HG02840 (cell line): ENCODE measurements around the gene MRPL28.
"Not testable (repeated sequence)": the region's sequence is repeated elsewhere in the genome, so short reads cannot be mapped to it uniquely, and the experiment has no call there.

Experiments
- ATAC-seq: cut with Tn5 transposase; IDR thresholded peaks from one replicate; pipeline ENCODE4 v1.9.1; 2021; ENCODE audit warnings: mild to moderate bottlenecking, moderate library complexity, moderate number of reproducible peaks; ENCODE audit not compliant: unreplicated experiment, low FRiP score

MRPL28 gene

GRCh38 chr16:362702-362999 lies 7.7 kb downstream of the MRPL28 start:
- not testable (repeated sequence) for ATAC-seq

GRCh38 chr16:361872-362701 lies 8.3 kb downstream of the MRPL28 start:
- no peak for ATAC-seq

- no peak for ATAC-seq
Measured at GRCh38 chr16:361341-361871, 8.9 kb downstream of the MRPL28 start.

- ATAC-seq: no peak
Measured at GRCh38 chr16:360698-361336, 9.5 kb downstream of the MRPL28 start.

- ATAC-seq: no peak
Measured at GRCh38 chr16:359871-360697, 10.3 kb downstream of the MRPL28 start.

GRCh38 chr16:359067-359763 lies 11.1 kb downstream of the MRPL28 start:
- ATAC-seq: no peak

- no peak for ATAC-seq
Measured at GRCh38 chr16:356741-357140, 13.6 kb downstream of the MRPL28 start.

- no peak for ATAC-seq
Measured at GRCh38 chr16:354971-355461, 15.3 kb downstream of the MRPL28 start.

- no peak for ATAC-seq
Measured at GRCh38 chr16:354291-354881, 16.0 kb downstream of the MRPL28 start.

GRCh38 chr16:353404-354290 lies 16.7 kb downstream of the MRPL28 start:
- ATAC-seq: no peak

GRCh38 chr16:352547-353403 lies 17.6 kb downstream of the MRPL28 start, which contains the start of gene AXIN1:
Gene AXIN1 (minus strand): TSS chr16:352723. CDS start chr16:347025, 5,698 bp downstream.
- peak; percentile 56 for ATAC-seq

GRCh38 chr16:351804-352520 lies 18.4 kb downstream of the MRPL28 start:
- peak; percentile 24 for ATAC-seq

GRCh38 chr16:350203-350602 lies 20.1 kb downstream of the MRPL28 start:
- ATAC-seq: no peak

- ATAC-seq: no peak
Measured at GRCh38 chr16:349211-349610, 21.1 kb downstream of the MRPL28 start.

- not testable (repeated sequence) for ATAC-seq
Measured at GRCh38 chr16:348495-348894, 21.8 kb downstream of the MRPL28 start.

GRCh38 chr16:347203-347602 lies 23.1 kb downstream of the MRPL28 start:
- ATAC-seq: no peak

- no peak for ATAC-seq
Measured at GRCh38 chr16:346587-346986, 23.8 kb downstream of the MRPL28 start.
